Duodenal mucosa (tissue), 2 donors: ENCODE measurements around the gene KRTAP21-3.

ENCODE experiments used
- H3K27ac ChIP-seq: one replicate; pipeline ENCODE4 v1.7.0; 2013; ENCODE audit warnings: low read depth, low read length
- H3K27me3 ChIP-seq, 2 donors: one replicate each; pipeline ENCODE4 v1.7.0; 2013; ENCODE audit warnings: low read length in 2 of 2, control low read depth in 1 of 2; ENCODE audit not compliant: insufficient read depth in 2 of 2, control insufficient read depth in 1 of 2
- H3K36me3 ChIP-seq, 2 donors: one replicate each; pipeline ENCODE4 v1.7.0; 2013; ENCODE audit warnings: low read length in 2 of 2, control low read depth in 1 of 2; ENCODE audit not compliant: insufficient read depth in 2 of 2, control insufficient read depth in 1 of 2
- H3K4me1 ChIP-seq, 2 donors: one replicate each; pipeline ENCODE4 v1.7.0; 2013; ENCODE audit warnings: low read length in 2 of 2, control low read depth in 1 of 2; ENCODE audit not compliant: insufficient read depth in 2 of 2, control insufficient read depth in 1 of 2
- H3K4me3 ChIP-seq, 2 donors: one replicate each; pipeline ENCODE4 v1.7.0; 2013; ENCODE audit warnings: low read length in 2 of 2, low read depth in 1 of 2
- H3K9ac ChIP-seq, 2 donors: one replicate each; pipeline ENCODE4 v1.7.0; 2013; ENCODE audit warnings: low read length in 2 of 2, low read depth in 1 of 2
- H3K9me3 ChIP-seq, 2 donors: one replicate each; pipeline ENCODE4 v1.7.0; 2013; ENCODE audit warnings: low read length in 2 of 2, control low read depth in 1 of 2; ENCODE audit not compliant: control insufficient read depth in 1 of 2

Gene KRTAP21-3

GRCh38 chr21:30714946-30715345 is 3.6 kb downstream of the KRTAP21-3 start:
- Histone ChIP-seq H3K4me1 (no peaks in the 10 kb centered on the region), H3K9ac (no peak overlapping the region), H3K4me3 (no peak overlapping the region), H3K27me3 (no peaks in the 10 kb centered on the region), H3K9me3 (peaks cover 0 to 14% of the 10 kb centered on the region in 2 donors), H3K36me3 (no peaks in the 10 kb centered on the region), H3K27ac (no peak overlapping the region)

- no peaks in the 10 kb centered on the region for H3K4me1 ChIP-seq
- no peak overlapping the region for H3K9ac ChIP-seq
- H3K36me3 ChIP-seq = no peaks in the 10 kb centered on the region
- no peaks in the 10 kb centered on the region for H3K27me3 ChIP-seq
- no peak overlapping the region for H3K4me3 ChIP-seq
- H3K9me3 ChIP-seq = peaks cover 0 to 16% of the 10 kb centered on the region in 2 donors
- H3K27ac ChIP-seq = no peak overlapping the region
Measured at GRCh38 chr21:30714456-30714855, 4.1 kb downstream of the KRTAP21-3 start.

GRCh38 chr21:30713766-30714165 is 4.8 kb downstream of the KRTAP21-3 start:
- H3K9me3 ChIP-seq = peaks cover 0 to 18% of the 10 kb centered on the region in 2 donors
- no peaks in the 10 kb centered on the region for H3K36me3 ChIP-seq
- no peak overlapping the region for H3K27ac ChIP-seq
- H3K4me3 ChIP-seq = no peak overlapping the region
- no peak overlapping the region for H3K9ac ChIP-seq
- no peaks in the 10 kb centered on the region for H3K4me1 ChIP-seq
- no peaks in the 10 kb centered on the region for H3K27me3 ChIP-seq

- H3K36me3 ChIP-seq = no peaks in the 10 kb centered on the region
- no peaks in the 10 kb centered on the region for H3K4me1 ChIP-seq
- H3K27me3 ChIP-seq = no peaks in the 10 kb centered on the region
- no peak overlapping the region for H3K27ac ChIP-seq
- peaks cover 0 to 23% of the 10 kb centered on the region in 2 donors for H3K9me3 ChIP-seq
- no peak overlapping the region for H3K4me3 ChIP-seq
- no peak overlapping the region for H3K9ac ChIP-seq
Measured at GRCh38 chr21:30710499-30710898, 8.1 kb downstream of the KRTAP21-3 start.

GRCh38 chr21:30707409-30707808 is 11.2 kb downstream of the KRTAP21-3 start:
- Histone ChIP-seq H3K4me1 (no peaks in the 10 kb centered on the region), H3K36me3 (no peaks in the 10 kb centered on the region), H3K27me3 (no peaks in the 10 kb centered on the region)

GRCh38 chr21:30695956-30696355 is 22.6 kb downstream of the KRTAP21-3 start:
- Histone ChIP-seq H3K4me1 (no peaks in the 10 kb centered on the region), H3K27ac (no peak overlapping the region), H3K36me3 (no peaks in the 10 kb centered on the region), H3K9me3 (peaks cover 4 to 34% of the 10 kb centered on the region in 2 donors), H3K9ac (no peak overlapping the region), H3K4me3 (no peak overlapping the region), H3K27me3 (no peaks in the 10 kb centered on the region)

More at GRCh38 chr21:30707409-30707808, 11.2 kb downstream of the KRTAP21-3 start:
- Histone ChIP-seq H3K4me3 (no peak overlapping the region), H3K9me3 (peaks cover 0 to 26% of the 10 kb centered on the region in 2 donors), H3K9ac (no peak overlapping the region), H3K27ac (no peak overlapping the region)

- no peaks in the 10 kb centered on the region for H3K4me1 ChIP-seq
- no peak overlapping the region for H3K4me3 ChIP-seq
- H3K9me3 ChIP-seq = peaks cover 8 to 11% of the 10 kb centered on the region in 2 donors
- H3K36me3 ChIP-seq = no peaks in the 10 kb centered on the region
- no peak overlapping the region for H3K27ac ChIP-seq
- H3K9ac ChIP-seq = no peak overlapping the region
- H3K27me3 ChIP-seq = no peaks in the 10 kb centered on the region
Measured at GRCh38 chr21:30689822-30690221, 28.8 kb downstream of the KRTAP21-3 start.

- H3K27ac ChIP-seq = no peak overlapping the region
Measured at GRCh38 chr21:30684506-30684905, 34.1 kb downstream of the KRTAP21-3 start.

GRCh38 chr21:30680586-30680985 is 38.0 kb downstream of the KRTAP21-3 start:
- Histone ChIP-seq H3K4me1 (no peaks in the 10 kb centered on the region), H3K27ac (no peak overlapping the region), H3K9me3 (peaks cover 0 to 16% of the 10 kb centered on the region in 2 donors), H3K36me3 (no peaks in the 10 kb centered on the region), H3K4me3 (no peak overlapping the region), H3K9ac (no peak overlapping the region), H3K27me3 (no peaks in the 10 kb centered on the region)

More at GRCh38 chr21:30684506-30684905, 34.1 kb downstream of the KRTAP21-3 start:
- no peaks in the 10 kb centered on the region for H3K27me3 ChIP-seq
- H3K9me3 ChIP-seq = peaks cover 5 to 12% of the 10 kb centered on the region in 2 donors
- H3K36me3 ChIP-seq = no peaks in the 10 kb centered on the region
- H3K4me3 ChIP-seq = no peak overlapping the region
- no peak overlapping the region for H3K9ac ChIP-seq
- no peaks in the 10 kb centered on the region for H3K4me1 ChIP-seq

- H3K9me3 ChIP-seq = peaks cover 0 to 15% of the 10 kb centered on the region in 2 donors
- H3K27me3 ChIP-seq = no peaks in the 10 kb centered on the region
- no peaks in the 10 kb centered on the region for H3K4me1 ChIP-seq
- H3K27ac ChIP-seq = no peak overlapping the region
- H3K36me3 ChIP-seq = no peaks in the 10 kb centered on the region
- no peak overlapping the region for H3K9ac ChIP-seq
- no peak overlapping the region for H3K4me3 ChIP-seq
Measured at GRCh38 chr21:30676737-30677136, 41.8 kb downstream of the KRTAP21-3 start.

GRCh38 chr21:30674312-30674711 is 44.3 kb downstream of the KRTAP21-3 start:
- Histone ChIP-seq H3K9ac (no peak overlapping the region), H3K9me3 (peaks cover 0 to 21% of the 10 kb centered on the region in 2 donors), H3K36me3 (no peaks in the 10 kb centered on the region), H3K27me3 (no peaks in the 10 kb centered on the region), H3K27ac (no peak overlapping the region), H3K4me3 (no peak overlapping the region), H3K4me1 (no peaks in the 10 kb centered on the region)
